GM19025 (cell line): ENCODE measurements around the gene SRP68.

Source experiments
- ATAC-seq: cut with Tn5 transposase; IDR thresholded peaks from one replicate; pipeline ENCODE4 v1.9.1; 2021; ENCODE audit warnings: mild to moderate bottlenecking, low read depth, moderate library complexity; ENCODE audit not compliant: unreplicated experiment

Gene SRP68

GRCh38 chr17:76004750-76005262, 67.5 kb downstream of the SRP68 start:
- ATAC-seq: no peak

- no peak for ATAC-seq
Measured at GRCh38 chr17:76003915-76004314, 68.4 kb downstream of the SRP68 start.

- ATAC-seq: no peak
Measured at GRCh38 chr17:76002100-76002499, 70.2 kb downstream of the SRP68 start.

- no peak for ATAC-seq
Measured at GRCh38 chr17:76000755-76001521, 71.4 kb downstream of the SRP68 start, which contains the start of gene CDK3. CDK3 (plus strand) TSS chr17:76000855; CDS start chr17:76001426, 571 bp downstream.

DNA sequence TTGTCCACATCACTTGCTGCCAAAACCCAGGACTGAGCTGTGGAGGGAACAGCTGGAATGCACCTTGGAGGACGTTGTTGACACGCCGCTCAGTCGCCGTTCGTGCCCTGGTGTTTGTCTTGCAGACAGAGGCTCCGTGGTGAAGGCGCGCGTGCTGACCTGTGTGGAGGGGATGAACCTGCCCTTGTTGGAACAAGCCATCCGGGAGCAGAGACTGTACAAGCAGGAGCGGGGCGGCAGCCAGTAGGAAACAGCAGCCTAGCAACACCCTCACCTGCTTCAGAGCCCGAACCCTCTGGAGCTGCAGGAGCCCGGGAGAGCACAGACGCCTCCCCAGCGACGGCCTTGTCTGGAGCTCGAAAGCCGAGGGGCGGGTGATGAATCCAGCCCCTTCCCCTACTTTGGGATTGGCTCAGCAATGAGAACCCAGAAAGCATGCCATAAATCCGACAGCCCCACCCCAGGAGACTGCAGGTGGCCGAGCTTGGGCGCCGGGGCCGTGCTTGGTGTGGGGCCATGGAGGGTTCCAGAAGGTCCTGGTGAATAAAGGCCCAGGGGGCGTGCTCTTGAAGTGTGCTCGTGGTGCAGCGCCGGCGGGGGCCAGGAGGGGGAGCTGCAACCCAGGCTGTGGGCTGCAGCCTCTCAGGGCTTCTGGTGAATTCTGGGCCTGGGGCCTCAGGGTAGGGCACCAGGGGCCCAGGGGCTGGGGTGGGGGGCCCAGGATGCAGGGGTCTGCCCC, 72.1 kb downstream of the SRP68 start:
- ATAC-seq: no peak

GRCh38 chr17:75998327-75998795, 74.0 kb downstream of the SRP68 start:
- ATAC-seq: no peak

GRCh38 chr17:75996665-75997590, 75.4 kb downstream of the SRP68 start:
- no peak for ATAC-seq

DNA sequence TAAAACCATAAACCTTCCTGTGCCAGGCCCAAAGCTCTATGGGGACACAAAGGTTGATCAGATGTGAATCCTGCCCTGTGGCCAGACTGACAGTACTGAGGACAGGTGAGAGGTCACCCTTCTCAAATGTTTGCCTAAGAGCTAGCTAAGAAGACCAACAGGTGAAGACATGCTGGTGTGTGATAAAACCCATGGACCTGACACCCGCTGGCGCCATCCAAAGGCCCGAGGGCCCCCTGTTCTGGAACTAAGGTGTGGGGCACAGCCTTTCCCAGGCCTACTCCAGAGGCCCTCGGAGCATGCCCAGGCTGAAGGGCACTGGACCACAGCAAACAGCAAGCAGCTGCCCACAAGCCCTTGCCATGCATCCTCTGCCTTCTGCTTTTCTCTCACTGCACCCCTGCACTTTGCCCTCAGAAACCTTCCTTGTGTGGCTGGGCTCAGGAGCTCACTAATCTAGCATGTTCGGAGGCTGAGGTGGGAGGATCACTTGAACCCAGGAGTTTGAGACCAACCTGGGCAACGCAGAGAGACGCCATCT, 76.9 kb downstream of the SRP68 start:
- no peak for ATAC-seq

GRCh38 chr17:75994802-75995370, 77.4 kb downstream of the SRP68 start:
- no peak for ATAC-seq

DNA sequence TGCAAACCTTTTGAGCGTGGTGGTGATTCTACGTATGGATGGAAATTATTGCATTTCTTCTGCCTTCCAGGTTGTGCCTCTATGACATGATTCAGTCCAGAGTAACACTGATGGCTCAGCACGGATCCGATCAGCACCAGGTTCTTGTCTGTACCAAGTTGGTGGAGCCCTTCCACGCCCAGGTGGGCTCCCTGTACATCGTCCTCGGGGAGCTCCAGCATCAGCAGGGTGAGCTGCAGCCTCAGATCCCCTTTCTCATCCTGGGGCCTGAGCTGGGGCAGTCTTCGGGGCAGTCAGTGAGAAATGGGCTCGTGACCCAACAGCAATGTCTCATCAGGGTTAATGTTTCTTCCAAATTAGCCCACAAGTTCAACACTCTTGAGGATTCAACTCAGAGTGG, 80.9 kb downstream of the SRP68 start:
- ATAC-seq: no peak
